ENCODE measurements around the gene HNRNPDL.
"Not testable (repeated sequence)": the region's sequence is repeated elsewhere in the genome, so short reads cannot be mapped to it uniquely, and the experiment has no call there.

The HNRNPDL gene

DNA sequence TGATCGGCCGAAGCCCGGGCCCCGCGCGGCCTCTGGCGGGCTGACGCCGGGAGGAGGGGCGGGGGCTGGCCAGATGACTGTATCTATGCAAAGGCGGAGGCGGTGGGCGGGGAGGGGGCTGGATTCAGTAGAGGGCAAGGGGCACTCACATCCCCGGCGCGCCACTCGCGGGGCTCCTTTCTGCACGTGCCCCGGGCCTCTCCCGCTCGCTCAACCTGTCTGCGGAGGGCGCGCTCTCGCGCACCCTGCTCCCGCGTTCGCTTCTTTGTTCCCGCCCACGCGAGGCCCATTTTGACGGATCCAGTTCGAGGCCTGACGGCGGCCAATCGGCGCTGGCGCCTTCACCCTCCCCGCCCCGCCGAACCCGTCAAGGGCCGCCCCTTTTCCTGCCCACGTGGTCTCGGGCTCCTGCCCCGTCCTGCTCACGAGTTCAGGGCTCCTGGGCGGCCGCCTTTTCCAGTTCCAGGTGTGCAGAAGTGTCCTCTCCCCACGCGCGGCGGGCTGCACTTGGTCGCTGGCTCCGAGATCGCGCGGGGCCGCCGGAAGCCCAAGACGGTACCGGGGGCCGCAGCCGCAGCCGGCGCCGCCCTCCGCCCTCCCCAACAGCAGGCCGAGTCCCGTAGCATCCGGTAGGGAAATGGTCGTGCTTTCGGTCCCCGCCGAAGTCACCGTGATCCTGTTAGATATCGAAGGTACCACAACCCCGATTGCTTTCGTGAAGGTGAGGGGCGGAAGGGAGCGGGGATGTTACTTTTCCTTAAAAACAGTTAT is at the start of gene HNRNPDL, which contains the start of gene ENOPH1:
TSS of gene HNRNPDL (minus strand) at position 270 of the 771 bp plus-strand sequence. CDS start 772 bp downstream, outside the sequence.
TSS of gene ENOPH1 (plus strand) at position 398 of the 771 bp plus-strand sequence. CDS start at position 638, 240 bp downstream.
- TF ChIP-seq TCF4 (CRISPR knock-in tag; IDR thresholded peaks at IDR 0.05; ENCODE audit: borderline replicate concordance) (no peak), ZFP3 (CRISPR knock-in tag; IDR thresholded peaks at IDR 0.05) (no peak), PPARA (CRISPR knock-in tag; IDR thresholded peaks at IDR 0.05; ENCODE audit: borderline replicate concordance) (no peak)
- TF ChIP-seq, protein P1, sequence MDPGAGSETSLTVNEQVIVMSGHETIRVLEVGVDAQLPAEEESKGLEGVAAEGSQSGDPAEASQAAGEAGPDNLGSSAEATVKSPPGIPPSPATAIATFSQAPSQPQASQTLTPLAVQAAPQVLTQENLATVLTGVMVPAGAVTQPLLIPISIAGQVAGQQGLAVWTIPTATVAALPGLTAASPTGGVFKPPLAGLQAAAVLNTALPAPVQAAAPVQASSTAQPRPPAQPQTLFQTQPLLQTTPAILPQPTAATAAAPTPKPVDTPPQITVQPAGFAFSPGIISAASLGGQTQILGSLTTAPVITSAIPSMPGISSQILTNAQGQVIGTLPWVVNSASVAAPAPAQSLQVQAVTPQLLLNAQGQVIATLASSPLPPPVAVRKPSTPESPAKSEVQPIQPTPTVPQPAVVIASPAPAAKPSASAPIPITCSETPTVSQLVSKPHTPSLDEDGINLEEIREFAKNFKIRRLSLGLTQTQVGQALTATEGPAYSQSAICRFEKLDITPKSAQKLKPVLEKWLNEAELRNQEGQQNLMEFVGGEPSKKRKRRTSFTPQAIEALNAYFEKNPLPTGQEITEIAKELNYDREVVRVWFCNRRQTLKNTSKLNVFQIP (CRISPR knock-in tag; IDR thresholded peaks at IDR 0.05; ENCODE audit: borderline replicate concordance, low read depth): no peak
- ATAC-seq: peak; percentile 83

DNA sequence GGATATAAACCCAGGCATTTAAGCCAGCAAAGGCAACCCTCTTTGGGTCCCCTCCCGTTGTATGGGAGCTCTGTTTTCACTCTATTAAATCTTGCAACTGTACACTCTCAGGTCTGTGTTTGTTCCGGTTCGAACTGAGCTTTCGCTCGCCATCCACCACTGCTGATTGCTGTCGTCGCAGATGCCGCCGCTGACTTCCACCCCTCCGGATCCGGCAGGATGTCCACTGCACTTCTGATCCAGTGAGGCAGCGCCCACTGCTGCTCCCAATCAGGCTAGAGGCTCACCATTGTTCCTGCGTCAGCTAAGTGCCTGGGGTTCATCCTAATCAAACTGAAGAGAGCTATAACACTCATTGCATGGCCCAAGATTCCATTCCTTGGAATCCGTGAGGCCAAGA is 49.3 kb upstream of the HNRNPDL start:
- TF ChIP-seq OSR1 (CRISPR knock-in tag; IDR thresholded peaks at IDR 0.05): no peak
- TF ChIP-seq TCF4 (CRISPR knock-in tag; IDR thresholded peaks at IDR 0.05; ENCODE audit: borderline replicate concordance): no peak
- TF ChIP-seq TOX (CRISPR knock-in tag; IDR thresholded peaks at IDR 0.05; ENCODE audit: borderline replicate concordance): no peak
- no peak for TF ChIP-seq PPARA (CRISPR knock-in tag; IDR thresholded peaks at IDR 0.05; ENCODE audit: borderline replicate concordance)
- TF ChIP-seq CSDC2 (CRISPR knock-in tag; IDR thresholded peaks at IDR 0.05): no peak
- TF ChIP-seq BACH2 (CRISPR knock-in tag; IDR thresholded peaks at IDR 0.05; ENCODE audit: borderline replicate concordance): no peak
- TF ChIP-seq ZNF565 (CRISPR knock-in tag; conservative IDR thresholded peaks at IDR 0.05; ENCODE audit: low read depth): no peak
- TF ChIP-seq ZFP30 (CRISPR knock-in tag; IDR thresholded peaks at IDR 0.05): no peak
- no peak for TF ChIP-seq ZNF70 (CRISPR knock-in tag; IDR thresholded peaks at IDR 0.05)
- no peak for TF ChIP-seq ZFP3 (CRISPR knock-in tag; IDR thresholded peaks at IDR 0.05)
- no peak for TF ChIP-seq RARB (CRISPR knock-in tag; IDR thresholded peaks at IDR 0.05)
- no peak for ATAC-seq

DNA sequence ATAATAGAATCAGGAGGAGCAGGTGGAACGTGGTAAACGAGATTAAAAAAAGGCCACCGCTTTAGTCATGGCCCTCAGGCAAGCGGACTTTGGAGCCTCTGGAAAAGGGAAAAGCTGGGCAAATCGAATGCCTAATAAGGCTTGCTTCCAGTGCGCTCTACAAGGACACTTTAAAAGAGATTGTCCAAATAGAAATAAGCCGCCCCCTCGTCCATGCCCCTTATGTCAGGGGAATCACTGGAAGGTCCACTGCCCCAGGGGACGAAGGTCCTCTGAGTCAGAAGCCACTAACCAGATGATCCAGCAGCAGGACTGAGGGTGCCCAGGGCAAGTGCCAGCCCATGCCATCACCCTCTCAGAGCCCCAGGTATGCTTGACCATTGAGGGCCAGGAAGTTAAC is 47.2 kb upstream of the HNRNPDL start:
- not testable (repeated sequence) for ATAC-seq

DNA sequence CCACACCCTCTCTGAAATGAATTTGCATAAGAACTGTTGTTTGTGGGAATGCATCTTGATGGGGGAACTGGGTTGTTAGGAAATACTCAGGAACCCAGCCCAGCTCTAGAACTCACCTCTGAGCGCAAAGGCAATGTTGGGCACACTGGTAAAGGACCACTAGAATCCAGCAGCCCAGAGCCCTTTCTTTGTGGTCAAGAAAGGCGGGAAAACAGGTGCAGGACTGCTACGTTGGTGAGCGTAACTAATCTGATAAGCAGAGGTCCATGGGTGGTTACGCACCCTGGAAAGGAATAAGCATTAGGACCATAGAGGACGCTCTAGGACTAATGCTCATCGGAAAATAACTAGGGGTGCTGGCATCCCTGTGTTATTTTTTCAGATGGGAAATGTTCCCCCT is 45.7 kb upstream of the HNRNPDL start:
- ATAC-seq: not testable (repeated sequence)

DNA sequence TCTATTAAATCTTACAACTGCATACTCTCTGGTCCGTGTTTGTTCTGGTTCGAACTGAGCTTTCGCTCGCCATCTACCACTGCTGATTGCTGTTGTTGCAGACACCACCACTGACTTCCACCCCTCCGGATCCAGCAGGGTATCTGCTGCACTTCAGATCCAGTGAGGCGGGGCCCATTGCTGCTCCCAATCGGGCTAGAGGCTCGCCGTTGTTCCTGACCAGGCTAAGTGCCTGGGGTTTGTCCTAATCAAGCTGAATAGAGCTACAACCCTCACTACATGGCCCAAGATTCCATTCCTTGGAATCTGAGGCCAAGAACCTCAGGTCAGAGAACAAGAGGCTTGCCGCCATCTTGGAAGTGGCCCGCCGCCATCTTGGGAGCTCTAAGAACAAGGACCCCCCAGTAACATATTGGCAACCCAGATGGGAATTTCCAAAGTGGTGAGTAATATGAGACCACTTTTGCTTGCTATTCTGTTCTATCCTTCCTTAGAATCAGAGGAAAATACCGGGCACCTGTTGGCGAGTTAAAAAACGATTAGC is 43.4 kb upstream of the HNRNPDL start:
- TF ChIP-seq ZNF565 (CRISPR knock-in tag; conservative IDR thresholded peaks at IDR 0.05; ENCODE audit: low read depth): no peak
- TF ChIP-seq PPARA (CRISPR knock-in tag; IDR thresholded peaks at IDR 0.05; ENCODE audit: borderline replicate concordance): no peak
- ATAC-seq: no peak

DNA sequence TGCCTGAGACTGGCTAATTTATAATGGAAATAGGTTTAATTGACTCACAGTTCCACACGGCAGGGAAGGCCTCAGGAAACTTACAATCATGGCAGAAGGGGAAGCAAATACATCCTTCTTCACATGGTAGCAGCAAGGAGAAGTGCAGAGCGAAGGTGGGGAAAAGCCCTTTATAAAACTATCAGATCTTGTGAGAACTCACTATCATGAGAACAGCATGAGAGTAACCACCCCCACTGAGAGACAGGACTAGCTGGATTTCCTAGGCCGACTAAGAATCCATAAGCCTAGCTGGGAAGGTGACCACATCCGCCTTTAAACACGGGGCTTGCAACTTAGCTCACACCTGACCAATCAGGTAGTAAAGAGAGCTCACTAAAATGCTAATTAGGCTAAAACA is 42.8 kb upstream of the HNRNPDL start:
- ATAC-seq: not testable (repeated sequence)

DNA sequence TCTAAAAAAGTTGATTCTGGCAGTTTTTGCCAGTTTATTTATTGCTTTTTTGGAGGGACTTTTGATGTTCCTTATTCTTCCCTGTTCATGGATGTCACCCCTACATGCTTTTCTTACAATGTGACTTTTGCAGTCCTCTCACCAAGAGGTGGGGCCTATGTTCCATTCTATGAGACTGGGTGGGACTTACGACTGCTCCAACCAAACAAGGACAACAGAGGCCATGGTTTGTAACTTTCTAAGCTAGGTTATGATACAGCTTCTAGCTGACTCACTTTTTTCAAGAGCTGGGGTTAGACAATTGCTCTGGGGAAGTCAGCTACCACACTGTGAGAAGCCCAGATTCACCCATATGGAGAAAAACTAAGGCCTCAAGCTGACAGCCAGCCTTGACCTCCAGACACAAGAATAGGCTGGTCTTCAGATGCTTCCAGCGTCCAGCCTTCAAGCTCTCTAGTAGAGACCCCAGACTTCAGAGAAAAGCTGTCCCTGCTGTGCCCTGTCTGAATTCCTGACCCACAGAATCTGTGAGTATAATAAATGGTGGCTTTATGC is 39.6 kb upstream of the HNRNPDL start:
- peak; percentile 49 for ATAC-seq
- TF ChIP-seq, protein P2, sequence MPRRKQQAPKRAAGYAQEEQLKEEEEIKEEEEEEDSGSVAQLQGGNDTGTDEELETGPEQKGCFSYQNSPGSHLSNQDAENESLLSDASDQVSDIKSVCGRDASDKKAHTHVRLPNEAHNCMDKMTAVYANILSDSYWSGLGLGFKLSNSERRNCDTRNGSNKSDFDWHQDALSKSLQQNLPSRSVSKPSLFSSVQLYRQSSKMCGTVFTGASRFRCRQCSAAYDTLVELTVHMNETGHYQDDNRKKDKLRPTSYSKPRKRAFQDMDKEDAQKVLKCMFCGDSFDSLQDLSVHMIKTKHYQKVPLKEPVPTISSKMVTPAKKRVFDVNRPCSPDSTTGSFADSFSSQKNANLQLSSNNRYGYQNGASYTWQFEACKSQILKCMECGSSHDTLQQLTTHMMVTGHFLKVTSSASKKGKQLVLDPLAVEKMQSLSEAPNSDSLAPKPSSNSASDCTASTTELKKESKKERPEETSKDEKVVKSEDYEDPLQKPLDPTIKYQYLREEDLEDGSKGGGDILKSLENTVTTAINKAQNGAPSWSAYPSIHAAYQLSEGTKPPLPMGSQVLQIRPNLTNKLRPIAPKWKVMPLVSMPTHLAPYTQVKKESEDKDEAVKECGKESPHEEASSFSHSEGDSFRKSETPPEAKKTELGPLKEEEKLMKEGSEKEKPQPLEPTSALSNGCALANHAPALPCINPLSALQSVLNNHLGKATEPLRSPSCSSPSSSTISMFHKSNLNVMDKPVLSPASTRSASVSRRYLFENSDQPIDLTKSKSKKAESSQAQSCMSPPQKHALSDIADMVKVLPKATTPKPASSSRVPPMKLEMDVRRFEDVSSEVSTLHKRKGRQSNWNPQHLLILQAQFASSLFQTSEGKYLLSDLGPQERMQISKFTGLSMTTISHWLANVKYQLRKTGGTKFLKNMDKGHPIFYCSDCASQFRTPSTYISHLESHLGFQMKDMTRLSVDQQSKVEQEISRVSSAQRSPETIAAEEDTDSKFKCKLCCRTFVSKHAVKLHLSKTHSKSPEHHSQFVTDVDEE (CRISPR knock-in tag; IDR thresholded peaks at IDR 0.05): no peak
- TF ChIP-seq ZFP3 (CRISPR knock-in tag; IDR thresholded peaks at IDR 0.05) (no peak), ESRRG (CRISPR knock-in tag; IDR thresholded peaks at IDR 0.05) (no peak), PPARA (CRISPR knock-in tag; IDR thresholded peaks at IDR 0.05; ENCODE audit: borderline replicate concordance) (no peak), GLIS3 (CRISPR knock-in tag; IDR thresholded peaks at IDR 0.05) (no peak), ZNF565 (CRISPR knock-in tag; conservative IDR thresholded peaks at IDR 0.05; ENCODE audit: low read depth) (no peak), ZFP30 (CRISPR knock-in tag; IDR thresholded peaks at IDR 0.05) (no peak), SNAI2 (CRISPR knock-in tag; IDR thresholded peaks at IDR 0.05) (no peak), ZC3H10 (CRISPR knock-in tag; IDR thresholded peaks at IDR 0.05) (no peak), OSR1 (CRISPR knock-in tag; IDR thresholded peaks at IDR 0.05) (no peak)
- TF ChIP-seq, protein P3, sequence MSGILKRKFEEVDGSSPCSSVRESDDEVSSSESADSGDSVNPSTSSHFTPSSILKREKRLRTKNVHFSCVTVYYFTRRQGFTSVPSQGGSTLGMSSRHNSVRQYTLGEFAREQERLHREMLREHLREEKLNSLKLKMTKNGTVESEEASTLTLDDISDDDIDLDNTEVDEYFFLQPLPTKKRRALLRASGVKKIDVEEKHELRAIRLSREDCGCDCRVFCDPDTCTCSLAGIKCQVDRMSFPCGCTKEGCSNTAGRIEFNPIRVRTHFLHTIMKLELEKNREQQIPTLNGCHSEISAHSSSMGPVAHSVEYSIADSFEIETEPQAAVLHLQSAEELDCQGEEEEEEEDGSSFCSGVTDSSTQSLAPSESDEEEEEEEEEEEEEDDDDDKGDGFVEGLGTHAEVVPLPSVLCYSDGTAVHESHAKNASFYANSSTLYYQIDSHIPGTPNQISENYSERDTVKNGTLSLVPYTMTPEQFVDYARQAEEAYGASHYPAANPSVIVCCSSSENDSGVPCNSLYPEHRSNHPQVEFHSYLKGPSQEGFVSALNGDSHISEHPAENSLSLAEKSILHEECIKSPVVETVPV (CRISPR knock-in tag; IDR thresholded peaks at IDR 0.05): no peak
- TF ChIP-seq, protein P4, sequence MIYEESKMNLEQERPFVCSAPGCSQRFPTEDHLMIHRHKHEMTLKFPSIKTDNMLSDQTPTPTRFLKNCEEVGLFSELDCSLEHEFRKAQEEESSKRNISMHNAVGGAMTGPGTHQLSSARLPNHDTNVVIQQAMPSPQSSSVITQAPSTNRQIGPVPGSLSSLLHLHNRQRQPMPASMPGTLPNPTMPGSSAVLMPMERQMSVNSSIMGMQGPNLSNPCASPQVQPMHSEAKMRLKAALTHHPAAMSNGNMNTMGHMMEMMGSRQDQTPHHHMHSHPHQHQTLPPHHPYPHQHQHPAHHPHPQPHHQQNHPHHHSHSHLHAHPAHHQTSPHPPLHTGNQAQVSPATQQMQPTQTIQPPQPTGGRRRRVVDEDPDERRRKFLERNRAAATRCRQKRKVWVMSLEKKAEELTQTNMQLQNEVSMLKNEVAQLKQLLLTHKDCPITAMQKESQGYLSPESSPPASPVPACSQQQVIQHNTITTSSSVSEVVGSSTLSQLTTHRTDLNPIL (CRISPR knock-in tag; IDR thresholded peaks at IDR 0.05; ENCODE audit: low read depth): no peak

Measured in SK-N-SH treated with all-trans-retinoic acid at 6 μM for 48 hours (cell line).